ENCODE data around the gene CEBPA.

DNA sequence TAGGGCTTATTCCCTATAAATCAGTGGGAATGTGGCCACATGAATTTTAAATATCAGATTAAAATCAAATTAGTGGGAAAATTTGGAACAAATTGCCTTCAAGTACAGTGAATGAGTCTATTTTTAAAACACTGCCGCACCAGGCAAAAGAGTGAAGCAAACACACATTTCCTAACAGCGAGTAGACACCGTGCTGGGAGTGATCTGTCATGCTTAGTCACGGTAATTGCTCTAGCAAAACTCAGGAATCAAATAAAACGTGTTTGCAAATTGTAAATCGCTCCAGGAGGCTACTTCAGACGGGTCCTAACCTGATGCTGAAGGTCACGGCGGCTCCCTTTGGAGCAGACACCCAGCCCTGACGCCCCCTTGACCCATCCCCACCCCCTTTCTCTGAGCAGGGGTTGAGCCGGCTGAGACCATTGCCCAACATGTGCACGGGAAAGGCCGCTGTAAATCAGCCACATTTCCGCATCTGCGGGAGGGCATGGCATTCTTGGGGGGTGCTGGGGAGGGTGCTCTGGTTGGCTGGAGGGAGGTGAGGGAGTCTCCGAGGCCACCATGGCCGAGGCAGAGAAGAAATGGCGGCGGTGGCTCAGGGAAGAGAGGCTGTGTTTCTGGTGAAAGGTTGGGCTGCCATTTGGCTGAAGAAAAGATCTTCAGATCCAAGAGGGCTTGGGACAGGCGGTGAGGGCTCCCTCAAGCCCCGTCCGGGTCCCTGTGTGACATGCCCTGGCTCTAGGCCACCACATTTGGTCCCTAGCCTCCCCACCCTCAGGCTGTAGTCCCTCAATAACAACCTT lies 8.9 kb downstream of the CEBPA start:
- TF ChIP-seq, protein P1, sequence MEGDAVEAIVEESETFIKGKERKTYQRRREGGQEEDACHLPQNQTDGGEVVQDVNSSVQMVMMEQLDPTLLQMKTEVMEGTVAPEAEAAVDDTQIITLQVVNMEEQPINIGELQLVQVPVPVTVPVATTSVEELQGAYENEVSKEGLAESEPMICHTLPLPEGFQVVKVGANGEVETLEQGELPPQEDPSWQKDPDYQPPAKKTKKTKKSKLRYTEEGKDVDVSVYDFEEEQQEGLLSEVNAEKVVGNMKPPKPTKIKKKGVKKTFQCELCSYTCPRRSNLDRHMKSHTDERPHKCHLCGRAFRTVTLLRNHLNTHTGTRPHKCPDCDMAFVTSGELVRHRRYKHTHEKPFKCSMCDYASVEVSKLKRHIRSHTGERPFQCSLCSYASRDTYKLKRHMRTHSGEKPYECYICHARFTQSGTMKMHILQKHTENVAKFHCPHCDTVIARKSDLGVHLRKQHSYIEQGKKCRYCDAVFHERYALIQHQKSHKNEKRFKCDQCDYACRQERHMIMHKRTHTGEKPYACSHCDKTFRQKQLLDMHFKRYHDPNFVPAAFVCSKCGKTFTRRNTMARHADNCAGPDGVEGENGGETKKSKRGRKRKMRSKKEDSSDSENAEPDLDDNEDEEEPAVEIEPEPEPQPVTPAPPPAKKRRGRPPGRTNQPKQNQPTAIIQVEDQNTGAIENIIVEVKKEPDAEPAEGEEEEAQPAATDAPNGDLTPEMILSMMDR (IDR thresholded peaks at IDR 0.05; ENCODE audit: low read length) = no peak
- TF ChIP-seq EZH2 (IDR thresholded peaks at IDR 0.05; ENCODE audit: borderline replicate concordance, low read length) = no peak

Measured in OCI-LY1 (cell line).